ENCODE measurements around the gene CUEDC2.
"Not testable (repeated sequence)": the region's sequence is repeated elsewhere in the genome, so short reads cannot be mapped to it uniquely, and the experiment has no call there.

Gene CUEDC2

GRCh38 chr10:102458656-102459055 lies 26.3 kb upstream of the CUEDC2 start:
- H3K4me1 ChIP-seq = peaks cover 0 to 15% (median 10%) of the 10 kb centered on the region in 4 donors
- H3K27me3 ChIP-seq = peaks cover 0 to 10% of the 10 kb centered on the region in 2 donors
- H3K4me3 ChIP-seq = no peak overlapping the region
- no peak overlapping the region for H3K27ac ChIP-seq
- intact Hi-C loops (cut with DNase I; ENCODE audit: low total_unique reads) = no loop called here
- no peak for DNase-seq
- H3K9me3 ChIP-seq = no peaks in the 10 kb centered on the region
- no peaks in the 10 kb centered on the region for H3K36me3 ChIP-seq
- TF ChIP-seq CTCF (IDR thresholded peaks at IDR 0.05) = no peak

- H3K4me3 ChIP-seq = no peak overlapping the region
- intact Hi-C loops (cut with DNase I; ENCODE audit: low total_unique reads) = no loop called here
- no peaks in the 10 kb centered on the region for H3K36me3 ChIP-seq
- H3K27me3 ChIP-seq = peaks cover 0 to 10% of the 10 kb centered on the region in 2 donors
- H3K9me3 ChIP-seq = no peaks in the 10 kb centered on the region
- peaks cover 0 to 18% (median 10%) of the 10 kb centered on the region in 4 donors for H3K4me1 ChIP-seq
- TF ChIP-seq CTCF (IDR thresholded peaks at IDR 0.05) = no peak
- H3K27ac ChIP-seq = no peak overlapping the region
- no peak for DNase-seq
Measured at GRCh38 chr10:102457591-102458150, 25.3 kb upstream of the CUEDC2 start.

GRCh38 chr10:102455893-102456471 lies 23.6 kb upstream of the CUEDC2 start:
- H3K9me3 ChIP-seq = no peaks in the 10 kb centered on the region
- no peak for DNase-seq
- intact Hi-C loops (cut with DNase I; ENCODE audit: low total_unique reads) = no loop called here
- peaks cover 0 to 3% of the 10 kb centered on the region in 2 donors for H3K27me3 ChIP-seq
- TF ChIP-seq CTCF (IDR thresholded peaks at IDR 0.05) = no peak
- no peaks in the 10 kb centered on the region for H3K36me3 ChIP-seq
- H3K4me1 ChIP-seq = peaks cover 0 to 17% (median 6%) of the 10 kb centered on the region in 4 donors
- H3K4me3 ChIP-seq = no peak overlapping the region
- no peak overlapping the region for H3K27ac ChIP-seq

GRCh38 chr10:102454662-102455487 lies 22.5 kb upstream of the CUEDC2 start:
- H3K9me3 ChIP-seq; intact Hi-C loops (cut with DNase I; ENCODE audit: low total_unique reads); H3K4me3 ChIP-seq; H3K36me3 ChIP-seq; H3K27me3 ChIP-seq; DNase-seq; H3K27ac ChIP-seq: not testable (repeated sequence)
- peaks cover 0 to 17% (median 9%) of the 10 kb centered on the region in 4 donors for H3K4me1 ChIP-seq

GRCh38 chr10:102453502-102453901 lies 21.1 kb upstream of the CUEDC2 start:
- no peak for TF ChIP-seq CTCF (IDR thresholded peaks at IDR 0.05)
- H3K27me3 ChIP-seq = no peaks in the 10 kb centered on the region
- intact Hi-C loops (cut with DNase I; ENCODE audit: low total_unique reads) = no loop called here
- no peak overlapping the region for H3K4me3 ChIP-seq
- H3K27ac ChIP-seq = peak overlapping the region in 1 of 2 donors; percentile 23
- no peak for DNase-seq
- no peaks in the 10 kb centered on the region for H3K9me3 ChIP-seq
- peaks cover 0 to 24% (median 14%) of the 10 kb centered on the region in 4 donors for H3K4me1 ChIP-seq
- H3K36me3 ChIP-seq = no peaks in the 10 kb centered on the region

Data from tibial artery (tissue), 4 donors.